Spleen (tissue), 7 donors: ENCODE measurements around the gene TRHDE.
"Not testable (repeated sequence)": the region's sequence is repeated elsewhere in the genome, so short reads cannot be mapped to it uniquely, and the experiment has no call there.

Experiments
- POLR2A ChIP-seq, 3 donors: fragments of 450-650 bp; IDR thresholded peaks; one replicate each; pipeline ENCODE4 v1.5.1; 2017; ENCODE audit warnings: antibody characterized with exemption in 3 of 3, mild to moderate bottlenecking in 1 of 3
- TF ChIP-seq, protein P1 (sequence below), 11 experiments: fragments of 200-600 bp in 7 of 11; fragments of 450-650 bp in 4 of 11; sonication (generic) in 4 of 11; IDR thresholded peaks in 8 of 11; conservative IDR thresholded peaks in 3 of 11; 1 replicate in 7 of 11; 2 replicates in 4 of 11; pipeline versions ENCODE4 v1.4.0 to v1.8.0; 2016 to 2021; ENCODE audit warnings: antibody characterized with exemption in 11 of 11, inconsistent platforms in 4 of 11, mild to moderate bottlenecking in 1 of 11
- donor health status: DM: no; HTN: no; CAD: no; lungs with moderate emphysema.
- donor health status: DM: no; HTN: no; CAD: no.
- donor health status: DM: no; HTN: no; CAD: no.

DNA sequence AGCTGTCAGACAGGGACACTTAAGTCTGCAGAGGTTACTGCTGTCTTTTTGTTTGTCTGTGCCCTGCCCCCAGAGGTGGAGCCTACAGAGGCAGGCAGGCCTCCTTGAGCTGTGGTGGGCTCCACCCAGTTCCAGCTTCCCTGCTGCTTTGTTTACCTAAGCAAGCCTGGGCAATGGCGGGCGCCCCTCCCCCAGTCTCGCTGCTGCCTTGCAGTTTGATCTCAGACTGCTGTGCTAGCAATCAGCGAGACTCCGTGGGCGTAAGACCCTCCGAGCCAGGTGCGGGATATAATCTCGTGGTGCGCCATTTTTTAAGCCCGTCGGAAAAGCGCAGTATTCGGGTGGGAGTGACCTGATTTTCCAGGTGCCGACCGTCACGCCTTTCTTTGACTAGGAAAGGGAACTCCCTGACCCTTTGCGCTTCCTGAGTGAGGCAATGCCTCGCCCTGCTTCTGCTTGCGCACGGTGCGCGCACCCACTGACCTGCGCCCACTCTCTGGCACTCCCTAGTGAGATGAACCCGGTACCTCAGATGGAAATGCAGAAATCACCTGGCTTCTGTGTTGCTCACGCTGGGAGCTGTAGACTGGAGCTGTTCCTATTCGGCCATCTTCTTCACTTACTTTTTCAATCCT, 248.0 kb downstream of the TRHDE start:
- TF ChIP-seq, protein P1, sequence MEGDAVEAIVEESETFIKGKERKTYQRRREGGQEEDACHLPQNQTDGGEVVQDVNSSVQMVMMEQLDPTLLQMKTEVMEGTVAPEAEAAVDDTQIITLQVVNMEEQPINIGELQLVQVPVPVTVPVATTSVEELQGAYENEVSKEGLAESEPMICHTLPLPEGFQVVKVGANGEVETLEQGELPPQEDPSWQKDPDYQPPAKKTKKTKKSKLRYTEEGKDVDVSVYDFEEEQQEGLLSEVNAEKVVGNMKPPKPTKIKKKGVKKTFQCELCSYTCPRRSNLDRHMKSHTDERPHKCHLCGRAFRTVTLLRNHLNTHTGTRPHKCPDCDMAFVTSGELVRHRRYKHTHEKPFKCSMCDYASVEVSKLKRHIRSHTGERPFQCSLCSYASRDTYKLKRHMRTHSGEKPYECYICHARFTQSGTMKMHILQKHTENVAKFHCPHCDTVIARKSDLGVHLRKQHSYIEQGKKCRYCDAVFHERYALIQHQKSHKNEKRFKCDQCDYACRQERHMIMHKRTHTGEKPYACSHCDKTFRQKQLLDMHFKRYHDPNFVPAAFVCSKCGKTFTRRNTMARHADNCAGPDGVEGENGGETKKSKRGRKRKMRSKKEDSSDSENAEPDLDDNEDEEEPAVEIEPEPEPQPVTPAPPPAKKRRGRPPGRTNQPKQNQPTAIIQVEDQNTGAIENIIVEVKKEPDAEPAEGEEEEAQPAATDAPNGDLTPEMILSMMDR (IDR thresholded peaks at IDR 0.05 in 8 of 11, conservative IDR thresholded peaks at IDR 0.05 in 3 of 11): not testable (repeated sequence)
- not testable (repeated sequence) for TF ChIP-seq POLR2A (IDR thresholded peaks at IDR 0.05)
